Measurements from ENCODE around the gene NRP2.

DNA sequence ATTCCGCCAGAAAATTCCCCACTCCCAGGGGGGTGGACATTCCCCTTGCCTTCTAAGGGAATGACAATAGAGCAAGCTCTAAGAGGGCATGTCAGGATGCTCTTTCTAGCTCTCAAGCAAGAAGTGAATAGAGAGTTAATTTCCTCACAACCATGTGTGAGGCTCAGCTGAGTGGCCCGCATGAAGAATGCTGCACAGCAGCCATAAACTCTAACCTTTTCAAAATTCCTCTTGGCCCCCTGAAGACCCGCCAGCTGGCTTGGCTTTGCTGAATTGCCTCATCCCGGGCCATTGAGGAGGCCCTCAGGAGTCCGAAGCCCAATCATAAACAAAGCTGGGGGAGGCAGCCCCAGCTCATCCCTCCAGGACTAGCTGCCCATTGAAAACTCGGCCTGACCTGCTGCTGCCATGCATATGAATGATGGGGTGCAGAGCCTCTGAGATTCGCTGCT lies 38.2 kb downstream of the NRP2 start:
- TF ChIP-seq GLMP (CRISPR knock-in tag; IDR thresholded peaks at IDR 0.05; ENCODE audit: borderline replicate concordance): no peak
- TF ChIP-seq, protein P1, sequence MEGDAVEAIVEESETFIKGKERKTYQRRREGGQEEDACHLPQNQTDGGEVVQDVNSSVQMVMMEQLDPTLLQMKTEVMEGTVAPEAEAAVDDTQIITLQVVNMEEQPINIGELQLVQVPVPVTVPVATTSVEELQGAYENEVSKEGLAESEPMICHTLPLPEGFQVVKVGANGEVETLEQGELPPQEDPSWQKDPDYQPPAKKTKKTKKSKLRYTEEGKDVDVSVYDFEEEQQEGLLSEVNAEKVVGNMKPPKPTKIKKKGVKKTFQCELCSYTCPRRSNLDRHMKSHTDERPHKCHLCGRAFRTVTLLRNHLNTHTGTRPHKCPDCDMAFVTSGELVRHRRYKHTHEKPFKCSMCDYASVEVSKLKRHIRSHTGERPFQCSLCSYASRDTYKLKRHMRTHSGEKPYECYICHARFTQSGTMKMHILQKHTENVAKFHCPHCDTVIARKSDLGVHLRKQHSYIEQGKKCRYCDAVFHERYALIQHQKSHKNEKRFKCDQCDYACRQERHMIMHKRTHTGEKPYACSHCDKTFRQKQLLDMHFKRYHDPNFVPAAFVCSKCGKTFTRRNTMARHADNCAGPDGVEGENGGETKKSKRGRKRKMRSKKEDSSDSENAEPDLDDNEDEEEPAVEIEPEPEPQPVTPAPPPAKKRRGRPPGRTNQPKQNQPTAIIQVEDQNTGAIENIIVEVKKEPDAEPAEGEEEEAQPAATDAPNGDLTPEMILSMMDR (CRISPR knock-in tag; IDR thresholded peaks at IDR 0.05): no peak
- TF ChIP-seq ZNF430 (CRISPR knock-in tag; IDR thresholded peaks at IDR 0.05): no peak
- TF ChIP-seq SRF (IDR thresholded peaks at IDR 0.05; ENCODE audit: low read depth, low read length): no peak
- no peak for TF ChIP-seq HOXA5 (CRISPR knock-in tag; IDR thresholded peaks at IDR 0.05)
- no peak for TF ChIP-seq ZNF280D (CRISPR knock-in tag; IDR thresholded peaks at IDR 0.05)
- TF ChIP-seq NCOA2 (CRISPR knock-in tag; IDR thresholded peaks at IDR 0.05): no peak
- no peak for TF ChIP-seq HOMEZ (CRISPR knock-in tag; IDR thresholded peaks at IDR 0.05; ENCODE audit: low read depth)
- no peak for TF ChIP-seq DNMT1 (CRISPR knock-in tag; IDR thresholded peaks at IDR 0.05)
- TF ChIP-seq, protein P2, sequence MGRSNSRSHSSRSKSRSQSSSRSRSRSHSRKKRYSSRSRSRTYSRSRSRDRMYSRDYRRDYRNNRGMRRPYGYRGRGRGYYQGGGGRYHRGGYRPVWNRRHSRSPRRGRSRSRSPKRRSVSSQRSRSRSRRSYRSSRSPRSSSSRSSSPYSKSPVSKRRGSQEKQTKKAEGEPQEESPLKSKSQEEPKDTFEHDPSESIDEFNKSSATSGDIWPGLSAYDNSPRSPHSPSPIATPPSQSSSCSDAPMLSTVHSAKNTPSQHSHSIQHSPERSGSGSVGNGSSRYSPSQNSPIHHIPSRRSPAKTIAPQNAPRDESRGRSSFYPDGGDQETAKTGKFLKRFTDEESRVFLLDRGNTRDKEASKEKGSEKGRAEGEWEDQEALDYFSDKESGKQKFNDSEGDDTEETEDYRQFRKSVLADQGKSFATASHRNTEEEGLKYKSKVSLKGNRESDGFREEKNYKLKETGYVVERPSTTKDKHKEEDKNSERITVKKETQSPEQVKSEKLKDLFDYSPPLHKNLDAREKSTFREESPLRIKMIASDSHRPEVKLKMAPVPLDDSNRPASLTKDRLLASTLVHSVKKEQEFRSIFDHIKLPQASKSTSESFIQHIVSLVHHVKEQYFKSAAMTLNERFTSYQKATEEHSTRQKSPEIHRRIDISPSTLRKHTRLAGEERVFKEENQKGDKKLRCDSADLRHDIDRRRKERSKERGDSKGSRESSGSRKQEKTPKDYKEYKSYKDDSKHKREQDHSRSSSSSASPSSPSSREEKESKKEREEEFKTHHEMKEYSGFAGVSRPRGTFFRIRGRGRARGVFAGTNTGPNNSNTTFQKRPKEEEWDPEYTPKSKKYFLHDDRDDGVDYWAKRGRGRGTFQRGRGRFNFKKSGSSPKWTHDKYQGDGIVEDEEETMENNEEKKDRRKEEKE (IDR thresholded peaks at IDR 0.05): no peak
